KMS-11 (cell line): Measurements from ENCODE around the gene NDST3.

Experiments
- H2AFZ ChIP-seq: fragments of 200-600 bp; sonication (generic); 2 replicates; pipeline ENCODE4 v1.6.1; 2016; ENCODE audit warnings: antibody characterized with exemption, mixed run types, low read depth
- H3K27ac ChIP-seq: fragments of 200-600 bp; sonication (generic); 2 replicates; pipeline ENCODE4 v1.6.1; 2016; ENCODE audit warnings: mild to moderate bottlenecking, mixed run types
- H3K27me3 ChIP-seq: fragments of 200-600 bp; sonication (generic); 2 replicates; pipeline ENCODE4 v1.6.1; 2017; ENCODE audit warnings: mild to moderate bottlenecking, low read depth, mixed run types, moderate library complexity; ENCODE audit not compliant: insufficient read depth
- H3K36me3 ChIP-seq: fragments of 200-600 bp; sonication (generic); 2 replicates; pipeline ENCODE4 v1.6.1; 2017; ENCODE audit warnings: mild to moderate bottlenecking, mixed run types; ENCODE audit not compliant: insufficient read depth
- H3K4me1 ChIP-seq: fragments of 200-600 bp; sonication (generic); 2 replicates; pipeline ENCODE4 v1.6.1; 2016; ENCODE audit warnings: mild to moderate bottlenecking, low read depth, mixed run types; ENCODE audit not compliant: poor library complexity, severe bottlenecking
- H3K4me2 ChIP-seq: fragments of 200-600 bp; sonication (generic); 2 replicates; pipeline ENCODE4 v1.7.0; 2016; ENCODE audit warnings: mild to moderate bottlenecking, mixed run types
- H3K4me3 ChIP-seq: fragments of 200-600 bp; sonication (generic); IDR thresholded peaks from 2 replicates; pipeline ENCODE4 v1.6.1; 2017; ENCODE audit warnings: low read depth, low read length, mixed read lengths; ENCODE audit not compliant: insufficient read depth
- H3K79me2 ChIP-seq: fragments of 200-600 bp; sonication (generic); 2 replicates; pipeline ENCODE4 v1.6.1; 2016; ENCODE audit warnings: low read depth, mixed run types; ENCODE audit not compliant: insufficient read depth
- H3K9ac ChIP-seq: fragments of 200-600 bp; sonication (generic); 2 replicates; pipeline ENCODE4 v1.6.1; 2016; ENCODE audit warnings: mild to moderate bottlenecking, mixed run types
- H4K20me1 ChIP-seq: fragments of 200-600 bp; sonication (generic); 2 replicates; pipeline ENCODE4 v1.6.1; 2016; ENCODE audit warnings: mild to moderate bottlenecking, mixed run types; ENCODE audit not compliant: insufficient read depth
- CTCF ChIP-seq: fragments of 200-600 bp; sonication (generic); conservative IDR thresholded peaks from 2 replicates; pipeline ENCODE4 v1.6.1; 2017; ENCODE audit warnings: low read depth, mild to moderate bottlenecking, antibody characterized with exemption, low read length, moderate library complexity, mixed read lengths

NDST3 gene

GRCh38 chr4:118177126-118177525 is 142.8 kb downstream of the NDST3 start:
- Histone ChIP-seq H3K4me3 (no peak overlapping the region), H3K79me2 (no peaks in the 10 kb centered on the region), H3K36me3 (no peaks in the 10 kb centered on the region), H3K27ac (no peak overlapping the region), H3K9ac (no peak overlapping the region), H3K4me1 (no peaks in the 10 kb centered on the region), H2AFZ (no peak overlapping the region), H3K4me2 (no peak overlapping the region), H3K27me3 (no peaks in the 10 kb centered on the region), H4K20me1 (no peaks in the 10 kb centered on the region)
- no peak for TF ChIP-seq CTCF

GRCh38 chr4:118180776-118181175 is 146.5 kb downstream of the NDST3 start:
- H3K27ac ChIP-seq: no peak overlapping the region
- H3K4me2 ChIP-seq: no peak overlapping the region

GRCh38 chr4:118190903-118191302 is 156.6 kb downstream of the NDST3 start:
- Histone ChIP-seq H3K27ac (no peak overlapping the region), H3K27me3 (no peaks in the 10 kb centered on the region), H3K4me3 (no peak overlapping the region), H2AFZ (no peak overlapping the region), H3K9ac (no peak overlapping the region), H3K79me2 (no peaks in the 10 kb centered on the region), H4K20me1 (no peaks in the 10 kb centered on the region), H3K4me2 (no peak overlapping the region), H3K36me3 (no peaks in the 10 kb centered on the region), H3K4me1 (no peaks in the 10 kb centered on the region)
- TF ChIP-seq CTCF: no peak

More at GRCh38 chr4:118180776-118181175, 146.5 kb downstream of the NDST3 start:
- Histone ChIP-seq H3K27me3 (no peaks in the 10 kb centered on the region), H3K4me1 (no peaks in the 10 kb centered on the region), H3K79me2 (no peaks in the 10 kb centered on the region), H4K20me1 (no peaks in the 10 kb centered on the region), H3K4me3 (no peak overlapping the region), H3K9ac (no peak overlapping the region), H2AFZ (no peak overlapping the region), H3K36me3 (no peaks in the 10 kb centered on the region)
- no peak for TF ChIP-seq CTCF

GRCh38 chr4:118193421-118193820 is 159.1 kb downstream of the NDST3 start:
- Histone ChIP-seq H3K4me3 (no peak overlapping the region), H3K27ac (no peak overlapping the region), H3K79me2 (no peaks in the 10 kb centered on the region), H3K4me1 (no peaks in the 10 kb centered on the region), H3K9ac (no peak overlapping the region), H2AFZ (no peak overlapping the region), H3K4me2 (no peak overlapping the region), H4K20me1 (no peaks in the 10 kb centered on the region), H3K27me3 (no peaks in the 10 kb centered on the region), H3K36me3 (no peaks in the 10 kb centered on the region)
- TF ChIP-seq CTCF: no peak
